ENCODE results near the gene PIWIL4. TPM values are rescaled to one million over a fixed set of nuclear protein-coding genes. Genes with fewer than 3 reads are reported as not detected.

The PIWIL4 gene
- total and polyA plus RNA-seq, 9 of the 15 experiments (the other 6 are each of a cell fraction or from before 2014, with no cell fraction given): 6.3 to 17.0 (median 10.8) TPM

GRCh38 chr11:94567181-94567670 is at the start of gene PIWIL4 (continued):
- TF ChIP-seq FOSL1 (tag; conservative IDR thresholded peaks at IDR 0.05) (peak; percentile 48), NCOA1 (IDR thresholded peaks at IDR 0.05; ENCODE audit: low read depth) (no peak), RAD51 (IDR thresholded peaks at IDR 0.05; ENCODE audit: borderline replicate concordance, low read depth) (peak; percentile 40; the same call in 1 of the 2 replicates), THRA (IDR thresholded peaks at IDR 0.05) (no peak), PTRF (tag; IDR thresholded peaks at IDR 0.05) (no peak), ZNF274 (IDR thresholded peaks at IDR 0.05; ENCODE audit: borderline replicate concordance, low read depth, low read length) (no peak), CGGBP1 (CRISPR knock-in tag; IDR thresholded peaks at IDR 0.05) (no peak), MIER1 (IDR thresholded peaks at IDR 0.05; ENCODE audit: low read depth) (no peak), POLR2AphosphoS2 (IDR thresholded peaks at IDR 0.05; ENCODE audit: low read length) (no peak), E2F3 (CRISPR knock-in tag; IDR thresholded peaks at IDR 0.05) (0 out of 2 replicates have a peak, but pooled peaks have one; percentile 22), CREB1 (IDR thresholded peaks at IDR 0.05) (no peak), CREB1 (CRISPR knock-in tag; IDR thresholded peaks at IDR 0.05) (no peak), ZNF41 (CRISPR knock-in tag; conservative IDR thresholded peaks at IDR 0.05) (peak; percentile 59; the same call in 1 of the 2 replicates), SMC3 (conservative IDR thresholded peaks at IDR 0.05; ENCODE audit: insufficient read depth, low read depth, low read length) (no peak), MEF2A (IDR thresholded peaks at IDR 0.05; ENCODE audit: control insufficient read depth, low read depth, low read length) (no peak), MED1 (CRISPR knock-in tag; IDR thresholded peaks at IDR 0.05; ENCODE audit: borderline replicate concordance) (no peak), ZFP30 (CRISPR knock-in tag; IDR thresholded peaks at IDR 0.05; ENCODE audit: borderline replicate concordance) (no peak), PML (IDR thresholded peaks at IDR 0.05; ENCODE audit: low read length) (0 out of 2 replicates have a peak, but pooled peaks have one; percentile 18), CEBPG (CRISPR knock-in tag; IDR thresholded peaks at IDR 0.05) (no peak), CEBPG (tag; conservative IDR thresholded peaks at IDR 0.05 in 1 of 2, IDR thresholded peaks at IDR 0.05 in 1 of 2) (no peak), ZZZ3 (IDR thresholded peaks at IDR 0.05) (no peak), HMGN3 (IDR thresholded peaks at IDR 0.05; ENCODE audit: borderline replicate concordance, extremely low read depth, insufficient read length, low read depth, low read length) (peak; percentile 28), DIDO1 (tag; IDR thresholded peaks at IDR 0.05; ENCODE audit: low read depth) (no peak), ZNF511 (CRISPR knock-in tag; IDR thresholded peaks at IDR 0.05) (peak; percentile 27; the same call in 1 of the 2 replicates), ETV5 (CRISPR knock-in tag; IDR thresholded peaks at IDR 0.05; ENCODE audit: low read depth) (no peak), E2F8 (IDR thresholded peaks at IDR 0.05; ENCODE audit: low read depth, partially characterized antibody) (no peak), ZNF217 (CRISPR knock-in tag; IDR thresholded peaks at IDR 0.05) (no peak)
